ENCODE measurements around the gene REM2. TPM values are rescaled to one million over a fixed set of nuclear protein-coding genes. Genes with fewer than 3 reads are reported as not detected.

Gene REM2
- total RNA-seq, 1 experiment from 2014 or later = 0.47 TPM

DNA sequence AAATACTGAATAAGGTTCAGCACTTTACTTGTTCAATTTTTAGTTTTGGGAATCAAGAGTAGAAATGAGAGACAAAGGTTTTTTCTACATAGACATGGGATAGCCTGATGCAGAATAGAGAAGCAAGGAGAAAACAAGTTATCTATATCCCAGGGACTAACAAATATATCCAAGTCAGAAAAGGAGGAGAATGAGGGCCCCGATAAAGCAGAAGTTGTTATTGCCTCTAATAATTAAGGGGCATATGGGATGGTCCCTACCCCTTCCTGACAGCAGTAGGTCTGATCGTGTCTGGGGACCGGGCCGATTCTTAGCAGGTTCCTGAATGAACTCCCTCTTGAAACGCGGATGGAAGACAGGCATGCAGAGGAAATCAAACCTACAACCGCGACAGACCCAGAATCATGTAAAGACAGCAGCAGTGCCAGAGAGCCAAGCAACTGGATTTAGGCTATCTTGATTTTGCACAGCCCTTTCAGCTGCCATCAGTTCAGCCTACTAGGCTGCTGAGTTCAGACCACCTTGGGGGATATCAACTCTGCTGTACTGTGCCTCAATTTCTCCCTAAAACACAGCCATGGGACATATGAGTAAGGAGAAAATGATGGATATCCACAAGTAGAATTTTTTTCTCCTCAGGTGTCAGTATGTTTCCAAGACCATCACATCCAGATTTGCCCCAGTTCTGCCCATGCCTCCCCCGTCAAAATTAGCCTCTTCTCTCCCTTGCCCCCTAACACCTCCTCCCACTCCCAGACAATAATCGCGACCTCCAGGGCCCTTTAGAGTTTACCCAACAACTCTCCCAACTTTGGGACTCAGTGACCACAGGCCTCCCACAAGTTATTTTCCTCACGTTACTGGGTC lies 45.4 kb downstream of the REM2 start:
- Histone ChIP-seq H3K27ac (ENCODE audit: low read depth, low read length) (peak overlapping the region; percentile 83), H3K4me2 (ENCODE audit: low read length) (peak overlapping the region; percentile 87), H3K9me3 (ENCODE audit: control insufficient read depth in 1 of 2, insufficient read depth in 1 of 2, low read depth in 1 of 2, low read length in 2 of 2) (no peaks in the 10 kb centered on the region), H2AFZ (ENCODE audit: low read depth, low read length, poor library complexity, severe bottlenecking) (no peak overlapping the region), H4K20me1 (ENCODE audit: insufficient read depth) (no peaks in the 10 kb centered on the region), H3K36me3 (ENCODE audit: control insufficient read depth in 1 of 2, insufficient read depth in 2 of 2, low read length in 2 of 2) (peaks cover 25 to 35% of the 10 kb centered on the region in 2 experiments), H3K4me3 (replicated peaks in 1 of 2; ENCODE audit: low read depth in 1 of 2, low read length in 2 of 2) (peak overlapping the region; percentile 75 to 96), H3K79me2 (ENCODE audit: insufficient read depth, low read length) (peaks cover 44% of the 10 kb centered on the region), H3K27me3 (ENCODE audit: insufficient read depth, low read length) (no peaks in the 10 kb centered on the region), H3K9me2 (ENCODE audit: insufficient read depth) (no peaks in the 10 kb centered on the region), H3K4me1 (ENCODE audit: control insufficient read depth in 1 of 2, insufficient read depth in 2 of 2, low read length in 2 of 2) (peaks cover 31 to 61% of the 10 kb centered on the region in 2 experiments), H3K9ac (ENCODE audit: low read length) (peak overlapping the region; percentile 90)
- ChIA-PET CTCF (interaction anchor here (0.9 to 2.4 kb wide), 11 partner anchors 9 to 166 kb away, joined by 3 to 20 read pairs (median 10); partner anchors contain the start of genes ACIN1, C14orf119, CDH24 and RBM23), RAD21 (ENCODE audit: low non-redundant PET in 1 of 2, low total read pairs in 2 of 2, uncharacterized antibody in 2 of 2, unreplicated experiment in 2 of 2) (no interaction called here), POLR2A (interaction anchor here (1.0 to 3.8 kb wide), 4 partner anchors 10 to 78 kb away, joined by 3 to 29 read pairs (median 6); partner anchors contain the start of gene RBM23)
- TSS peak; percentile 68 for BruUV-seq (replicated peaks)
- TF ChIP-seq SP1 (IDR thresholded peaks at IDR 0.05; ENCODE audit: low read depth) = no peak
- TF ChIP-seq, protein P1, sequence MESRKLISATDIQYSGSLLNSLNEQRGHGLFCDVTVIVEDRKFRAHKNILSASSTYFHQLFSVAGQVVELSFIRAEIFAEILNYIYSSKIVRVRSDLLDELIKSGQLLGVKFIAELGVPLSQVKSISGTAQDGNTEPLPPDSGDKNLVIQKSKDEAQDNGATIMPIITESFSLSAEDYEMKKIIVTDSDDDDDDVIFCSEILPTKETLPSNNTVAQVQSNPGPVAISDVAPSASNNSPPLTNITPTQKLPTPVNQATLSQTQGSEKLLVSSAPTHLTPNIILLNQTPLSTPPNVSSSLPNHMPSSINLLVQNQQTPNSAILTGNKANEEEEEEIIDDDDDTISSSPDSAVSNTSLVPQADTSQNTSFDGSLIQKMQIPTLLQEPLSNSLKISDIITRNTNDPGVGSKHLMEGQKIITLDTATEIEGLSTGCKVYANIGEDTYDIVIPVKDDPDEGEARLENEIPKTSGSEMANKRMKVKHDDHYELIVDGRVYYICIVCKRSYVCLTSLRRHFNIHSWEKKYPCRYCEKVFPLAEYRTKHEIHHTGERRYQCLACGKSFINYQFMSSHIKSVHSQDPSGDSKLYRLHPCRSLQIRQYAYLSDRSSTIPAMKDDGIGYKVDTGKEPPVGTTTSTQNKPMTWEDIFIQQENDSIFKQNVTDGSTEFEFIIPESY (IDR thresholded peaks at IDR 0.05; ENCODE audit: extremely low read depth, insufficient replicate concordance, low read length) = no peak
- no peak for TF ChIP-seq CEBPB (IDR thresholded peaks at IDR 0.05; ENCODE audit: low read depth)
- TF ChIP-seq EGR1 (IDR thresholded peaks at IDR 0.05; ENCODE audit: low read depth) = no peak
- no peak for TF ChIP-seq ZNF274 (IDR thresholded peaks at IDR 0.05; ENCODE audit: low read depth, low read length)
- TF ChIP-seq, protein P2, sequence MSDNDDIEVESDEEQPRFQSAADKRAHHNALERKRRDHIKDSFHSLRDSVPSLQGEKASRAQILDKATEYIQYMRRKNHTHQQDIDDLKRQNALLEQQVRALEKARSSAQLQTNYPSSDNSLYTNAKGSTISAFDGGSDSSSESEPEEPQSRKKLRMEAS (IDR thresholded peaks at IDR 0.05) = no peak
- no peak for TF ChIP-seq TCF7L2 (IDR thresholded peaks at IDR 0.05; ENCODE audit: borderline replicate concordance, extremely low read depth, insufficient read depth, insufficient read length)
- TF ChIP-seq SRF (IDR thresholded peaks at IDR 0.05; ENCODE audit: low read depth) = no peak
- TF ChIP-seq, protein P3, sequence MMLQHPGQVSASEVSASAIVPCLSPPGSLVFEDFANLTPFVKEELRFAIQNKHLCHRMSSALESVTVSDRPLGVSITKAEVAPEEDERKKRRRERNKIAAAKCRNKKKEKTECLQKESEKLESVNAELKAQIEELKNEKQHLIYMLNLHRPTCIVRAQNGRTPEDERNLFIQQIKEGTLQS (IDR thresholded peaks at IDR 0.05) = no peak
- TF ChIP-seq CTCF (IDR thresholded peaks at IDR 0.05 in 2 of 3, conservative IDR thresholded peaks at IDR 0.05 in 1 of 3; ENCODE audit: borderline replicate concordance in 1 of 3, insufficient read depth in 1 of 3, low read depth in 2 of 3, low read length in 2 of 3) = no peak
- no peak for TF ChIP-seq EZH2phosphoT487 (IDR thresholded peaks at IDR 0.05; ENCODE audit: borderline replicate concordance)
- ATAC-seq (no peak), DNase-seq (ENCODE audit: low read depth, low spot score) (no peak)
- intact Hi-C loops (cut with micrococcal nuclease) = no loop called here

Data from HCT116 (cell line).